GM18526 (cell line): ENCODE measurements around the gene CYP46A1.

Experiments used
- POLR2A ChIP-seq: IDR thresholded peaks from 3 replicates; pipeline ENCODE4 v1.6.1; 2011; ENCODE audit not compliant: insufficient read length; ENCODE audit errors: extremely low read depth

The CYP46A1 gene

GRCh38 chr14:99690636-99691035 lies 6.5 kb downstream of the CYP46A1 start:
- no peak for TF ChIP-seq POLR2A

- no peak for TF ChIP-seq POLR2A
Observed at GRCh38 chr14:99691111-99691885, 7.2 kb downstream of the CYP46A1 start.

DNA sequence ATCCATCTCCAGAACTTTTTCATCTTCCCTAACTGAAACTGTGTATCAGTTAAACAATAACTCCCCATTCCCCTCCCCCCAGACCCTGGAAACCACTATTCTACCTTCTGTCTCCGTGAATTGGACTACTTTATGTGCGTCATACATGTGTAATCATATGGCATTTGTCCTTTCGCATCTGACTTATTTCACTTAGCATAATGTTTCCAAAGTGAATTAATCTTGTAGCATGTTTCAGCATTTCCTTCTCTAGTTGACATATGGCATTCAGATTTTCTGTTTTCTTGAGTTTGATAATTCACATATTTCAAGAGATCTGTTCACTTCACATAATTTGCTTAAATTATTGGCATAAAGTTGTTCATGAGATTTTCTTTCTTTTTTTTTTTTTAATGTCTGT lies 9.8 kb downstream of the CYP46A1 start:
- TF ChIP-seq POLR2A: no peak

DNA sequence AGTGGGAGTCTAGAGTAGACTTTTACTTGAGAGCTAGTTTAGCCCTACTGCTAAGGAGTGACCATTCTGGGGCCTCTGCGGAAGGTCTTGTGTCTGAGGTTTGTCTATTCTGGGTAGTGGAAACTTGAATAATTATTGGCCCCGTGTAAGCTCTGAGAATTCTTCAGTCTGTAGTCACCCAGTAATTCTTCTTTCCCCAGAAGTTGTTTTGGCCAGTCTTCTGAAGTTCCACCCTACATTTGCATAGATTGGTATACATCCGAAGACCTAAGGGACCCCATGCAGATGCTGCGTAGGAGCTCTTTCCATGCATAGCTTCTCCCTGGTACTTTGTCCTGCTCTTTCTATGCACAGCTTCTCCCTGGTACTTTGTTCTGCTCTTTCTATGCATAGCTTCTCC lies 12.8 kb downstream of the CYP46A1 start:
- no peak for TF ChIP-seq POLR2A

- no peak for TF ChIP-seq POLR2A
Observed at GRCh38 chr14:99698236-99698635, 14.1 kb downstream of the CYP46A1 start.

- TF ChIP-seq POLR2A: no peak
Observed at GRCh38 chr14:99698642-99699041, 14.5 kb downstream of the CYP46A1 start.

GRCh38 chr14:99699085-99699760 lies 15.1 kb downstream of the CYP46A1 start:
- TF ChIP-seq POLR2A: no peak

GRCh38 chr14:99699861-99700260 lies 15.8 kb downstream of the CYP46A1 start:
- no peak for TF ChIP-seq POLR2A

DNA sequence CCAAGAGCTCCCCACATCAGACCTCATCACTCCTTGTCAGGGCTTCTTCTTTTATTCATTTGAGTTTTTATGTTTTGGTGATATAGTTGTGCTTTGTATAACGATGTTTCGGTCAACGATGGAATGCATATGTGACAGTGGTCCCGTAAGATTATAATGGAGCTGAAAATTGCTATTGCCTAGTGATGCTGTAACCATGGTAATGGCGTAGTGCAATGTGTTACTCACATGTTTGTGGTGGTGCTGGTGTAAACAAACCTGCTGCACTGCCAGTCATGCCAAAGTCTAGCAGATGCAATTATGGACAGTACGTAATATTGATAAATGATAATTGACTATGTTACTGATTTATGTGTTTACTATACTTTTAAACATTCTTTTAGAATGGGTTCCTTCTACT lies 16.3 kb downstream of the CYP46A1 start:
- TF ChIP-seq POLR2A: no peak

GRCh38 chr14:99701260-99701659 lies 17.2 kb downstream of the CYP46A1 start:
- TF ChIP-seq POLR2A: no peak

DNA sequence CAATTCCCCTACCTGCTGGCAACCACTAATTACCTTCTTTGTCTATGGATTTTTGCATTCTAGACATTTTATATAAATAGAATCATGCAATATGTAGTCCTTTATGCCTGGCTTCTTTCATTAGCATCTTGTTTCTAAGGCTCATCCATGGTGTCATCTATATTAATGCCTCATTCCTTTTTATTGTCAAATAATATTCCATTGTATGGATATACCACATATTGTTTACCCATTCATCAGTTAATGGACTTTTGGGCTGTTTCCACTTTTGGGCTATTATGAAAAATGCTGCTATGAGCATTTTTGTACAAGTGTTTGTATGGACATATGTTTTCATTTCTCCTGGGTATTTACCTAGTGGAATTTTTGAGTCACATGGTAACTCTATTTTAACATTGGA lies 18.0 kb downstream of the CYP46A1 start:
- TF ChIP-seq POLR2A: no peak

DNA sequence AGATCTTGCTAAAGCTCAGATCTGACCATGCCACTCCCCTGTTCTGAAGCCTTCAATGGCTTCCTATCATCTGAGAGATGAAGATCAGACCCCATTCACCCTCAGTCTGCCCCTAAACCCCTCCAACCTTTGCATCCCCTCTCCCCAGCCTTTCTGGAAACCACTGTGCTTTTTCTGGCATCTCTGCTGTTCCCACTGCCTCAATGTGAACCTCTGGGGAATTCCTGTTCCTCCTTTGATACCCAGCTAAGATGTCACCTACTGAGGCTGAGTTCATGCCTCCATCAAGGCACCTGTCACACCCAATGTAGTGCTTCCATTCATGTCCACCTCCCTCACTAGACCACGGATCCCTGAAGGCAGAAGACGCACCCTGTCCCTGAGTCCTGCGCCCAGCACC lies 19.3 kb downstream of the CYP46A1 start:
- TF ChIP-seq POLR2A: no peak

DNA sequence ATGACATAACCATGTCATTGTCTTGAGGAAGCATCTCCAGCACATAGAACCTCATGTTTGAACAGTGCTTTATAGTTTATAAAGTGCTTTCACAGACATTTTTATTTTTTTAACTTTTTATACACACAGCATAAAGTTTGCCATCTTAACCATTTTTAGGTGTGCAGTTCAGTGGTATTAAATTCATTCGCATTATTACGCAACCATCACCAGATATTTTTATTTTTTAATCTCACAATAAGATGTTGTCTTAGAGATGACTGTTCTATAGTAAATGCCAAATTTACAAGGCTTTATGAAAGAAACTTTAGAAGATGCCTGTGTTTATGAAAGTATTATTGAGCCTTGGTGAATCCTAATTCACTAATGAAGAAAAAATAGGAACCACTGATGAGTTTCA lies 19.9 kb downstream of the CYP46A1 start:
- TF ChIP-seq POLR2A: no peak

GRCh38 chr14:99706107-99706900 lies 22.2 kb downstream of the CYP46A1 start:
- TF ChIP-seq POLR2A: no peak

DNA sequence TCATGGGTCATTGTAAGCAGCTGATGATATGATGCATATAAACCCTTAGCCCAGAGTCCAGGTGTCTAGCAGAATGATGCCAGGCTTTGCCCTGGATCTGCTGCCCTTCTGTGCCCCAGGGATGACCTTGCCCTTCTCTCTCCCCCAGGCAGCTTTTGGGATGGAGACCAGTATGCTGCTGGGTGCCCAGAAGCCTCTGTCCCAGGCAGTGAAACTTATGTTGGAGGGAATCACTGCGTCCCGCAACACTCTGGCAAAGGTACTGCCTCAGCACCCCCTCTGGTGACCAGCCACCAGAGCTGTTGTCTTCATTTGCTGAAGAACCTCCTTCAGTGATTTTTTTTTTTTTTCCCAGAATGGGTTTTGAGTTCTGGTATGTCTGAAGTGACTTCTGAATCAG lies 23.3 kb downstream of the CYP46A1 start:
- no peak for TF ChIP-seq POLR2A

GRCh38 chr14:99707921-99708320 lies 23.8 kb downstream of the CYP46A1 start:
- no peak for TF ChIP-seq POLR2A
